ENCODE measurements around the gene TRAPPC6A. TPM values are rescaled to one million over a fixed set of nuclear protein-coding genes. Genes with fewer than 3 reads are reported as not detected.

TRAPPC6A gene
- total and polyA plus RNA-seq, 2 of the 13 experiments (the other 11 are each of a cell fraction or from before 2014, with no cell fraction given), result 6.5 to 21.0 TPM

- POLR2A ChIA-PET, result no interaction called here
- no peak overlapping the region for H3K27ac ChIP-seq (ENCODE audit: extremely low read length, insufficient read depth, low read length)
- no peak for TF ChIP-seq MAFF (IDR thresholded peaks at IDR 0.05; ENCODE audit: low read depth, low read length)
- TF ChIP-seq ZNF672 (CRISPR knock-in tag; IDR thresholded peaks at IDR 0.05), result no peak
- TF ChIP-seq TFE3 (CRISPR knock-in tag; IDR thresholded peaks at IDR 0.05), result no peak
- TF ChIP-seq ZBTB14 (CRISPR knock-in tag; IDR thresholded peaks at IDR 0.05), result no peak
- no peak for TF ChIP-seq THAP8 (CRISPR knock-in tag; IDR thresholded peaks at IDR 0.05; ENCODE audit: borderline replicate concordance)
- TF ChIP-seq CTCF (CRISPR knock-in tag; IDR thresholded peaks at IDR 0.05), result peak; percentile 23; the same call in 1 of the 2 replicates
- TF ChIP-seq E2F1 (CRISPR knock-in tag; IDR thresholded peaks at IDR 0.05), result no peak
- TF ChIP-seq ZNF3 (CRISPR knock-in tag; IDR thresholded peaks at IDR 0.05), result no peak
- no peak for TF ChIP-seq SNAPC5 (CRISPR knock-in tag; IDR thresholded peaks at IDR 0.05; ENCODE audit: borderline replicate concordance)
- no peak overlapping the region for H3K4me3 ChIP-seq (replicated peaks in 1 of 3; ENCODE audit: insufficient read depth in 1 of 3, low read depth in 2 of 3, low read length in 3 of 3)
- H2AFZ ChIP-seq (ENCODE audit: low read length), result no peak overlapping the region
- in situ Hi-C loops (cut with HindIII; ENCODE audit: extremely low pct_ligation_motif_present, low pct_unique_long_range_greater_than_20kb), result no loop called here
- H4K20me1 ChIP-seq (ENCODE audit: insufficient read depth, low read length), result no peaks in the 10 kb centered on the region
- ATAC-seq, result no peak
- no TSS peak for BruUV-seq (replicated peaks)
- H3K9ac ChIP-seq (ENCODE audit: insufficient read depth, low read depth, low read length), result no peak overlapping the region
- no peaks in the 10 kb centered on the region for H3K79me2 ChIP-seq (ENCODE audit: insufficient read depth, low read length)
- peaks cover 18% of the 10 kb centered on the region for H3K4me1 ChIP-seq (ENCODE audit: insufficient read depth, low read length)
- CTCF ChIA-PET (ENCODE audit: low intra/inter-chr PET ratio, low total read pairs), result no interaction called here
- H3K36me3 ChIP-seq (replicated peaks in 1 of 2; ENCODE audit: control insufficient read depth in 1 of 2, insufficient read depth in 2 of 2, low read length in 2 of 2), result no peaks in the 10 kb centered on the region
- DNase-seq (ENCODE audit: low spot score), result no peak
- intact Hi-C loops (cut with micrococcal nuclease; ENCODE audit: unreplicated experiment), result no loop called here
- no peaks in the 10 kb centered on the region for H3K9me3 ChIP-seq (ENCODE audit: low read length)
- H3K27me3 ChIP-seq (ENCODE audit: control insufficient read depth in 1 of 2, insufficient read depth in 2 of 2, low read length in 2 of 2), result peaks cover 0 to 1% of the 10 kb centered on the region in 2 experiments; a peak in 2 of 5 replicates
- 72% methylated on average over 4 of the region's 4 CpGs for WGBS (ENCODE audit: low lambda C conversion rate)
- no peak for FAIRE-seq
- no peak overlapping the region for H3K4me2 ChIP-seq (ENCODE audit: low read depth, low read length)
Observed at GRCh38 chr19:45191375-45191774, 13.3 kb upstream of the TRAPPC6A start.

Measured in HepG2 (cell line).